ENCODE results near the gene TEDDM1.

GRCh38 chr1:182400567-182400966 is at the start of gene TEDDM1:
- TF ChIP-seq TAF1 (IDR thresholded peaks at IDR 0.05; ENCODE audit: low read depth) = no peak
- no peak for TF ChIP-seq MXI1 (conservative IDR thresholded peaks at IDR 0.05; ENCODE audit: poor library complexity, severe bottlenecking)
- no peak for TF ChIP-seq CTCF (IDR thresholded peaks at IDR 0.05; ENCODE audit: poor library complexity, severe bottlenecking)
- TF ChIP-seq EP300 (conservative IDR thresholded peaks at IDR 0.05; ENCODE audit: poor library complexity, severe bottlenecking) = no peak
- no peak for TF ChIP-seq POLR2AphosphoS5 (IDR thresholded peaks at IDR 0.05)
- no peak for TF ChIP-seq EZH2 (IDR thresholded peaks at IDR 0.05; ENCODE audit: borderline replicate concordance, insufficient read depth, low read length, poor library complexity, severe bottlenecking)
